ENCODE data around the gene ZMAT3.

The ZMAT3 gene

GRCh38 chr3:179067839-179068238 lies 3.8 kb downstream of the ZMAT3 start (continued):
- TF ChIP-seq CTCF (tag by site-specific recombination; IDR thresholded peaks at IDR 0.05) = no peak
- TF ChIP-seq PRDM6 (tag by site-specific recombination; IDR thresholded peaks at IDR 0.05) = 0 out of 2 replicates have a peak, but pooled peaks have one; percentile 10
- TF ChIP-seq ZNF324 (tag by site-specific recombination; IDR thresholded peaks at IDR 0.05) = 0 out of 2 replicates have a peak, but pooled peaks have one; percentile 11
- 0 out of 2 replicates have a peak, but pooled peaks have one; percentile 54 for TF ChIP-seq IKZF3 (tag by site-specific recombination; IDR thresholded peaks at IDR 0.05)
- TF ChIP-seq ZBTB44 (tag by site-specific recombination; IDR thresholded peaks at IDR 0.05) = 0 out of 2 replicates have a peak, but pooled peaks have one; percentile 25
- TF ChIP-seq ZNF341 (tag by site-specific recombination; IDR thresholded peaks at IDR 0.05; ENCODE audit: low read depth) = peak; percentile 56
- no peak for TF ChIP-seq ZNF175 (tag by site-specific recombination; IDR thresholded peaks at IDR 0.05)
- no peak for TF ChIP-seq ZNF561 (tag by site-specific recombination; IDR thresholded peaks at IDR 0.05; ENCODE audit: borderline replicate concordance)

GRCh38 chr3:179067291-179067690 lies 4.3 kb downstream of the ZMAT3 start:
- ChIA-PET CTCF (interaction anchor here (1.2 to 2.5 kb wide), 2 partner anchors 51 to 249 kb away, joined by 3 to 7 read pairs; no protein-coding TSS in a partner anchor), POLR2A (no interaction called here)
- no peaks in the 10 kb centered on the region for H3K9me3 ChIP-seq (ENCODE audit: control insufficient read depth, insufficient read depth, low read depth, low read length)
- peaks cover 6 to 32% of the 10 kb centered on the region in 2 experiments for H3K36me3 ChIP-seq (ENCODE audit: control insufficient read depth in 2 of 2, insufficient read depth in 1 of 2, low read length in 2 of 2)
- H3K4me3 ChIP-seq (ENCODE audit: low read depth, low read length) = no peak overlapping the region
- TF ChIP-seq ZNF629 (tag by site-specific recombination; IDR thresholded peaks at IDR 0.05) = no peak
- H3K27ac ChIP-seq (ENCODE audit: extremely low read depth, low read depth, low read length) = no peak overlapping the region
- H3K4me1 ChIP-seq (ENCODE audit: control insufficient read depth, insufficient read depth, low read length) = peaks cover 10% of the 10 kb centered on the region

GRCh38 chr3:179063945-179064560 lies 7.6 kb downstream of the ZMAT3 start:
- no peak overlapping the region for H3K27ac ChIP-seq (ENCODE audit: extremely low read depth, low read depth, low read length)
- CTCF ChIA-PET = interaction anchor here (1.1 kb wide), 1 partner anchor 37 kb away, joined by 3 read pairs; no protein-coding TSS in a partner anchor
- H3K9me3 ChIP-seq (ENCODE audit: control insufficient read depth, insufficient read depth, low read depth, low read length) = no peaks in the 10 kb centered on the region
- POLR2A ChIA-PET = interaction anchor here (0.6 kb wide), 1 partner anchor 9 kb away, joined by 3 read pairs; no protein-coding TSS in a partner anchor
- H3K4me3 ChIP-seq (ENCODE audit: low read depth, low read length) = no peak overlapping the region
- H3K4me1 ChIP-seq (ENCODE audit: control insufficient read depth, insufficient read depth, low read length) = peaks cover 7% of the 10 kb centered on the region
- peaks cover 6 to 43% of the 10 kb centered on the region in 2 experiments for H3K36me3 ChIP-seq (ENCODE audit: control insufficient read depth in 2 of 2, insufficient read depth in 1 of 2, low read length in 2 of 2)
- no peak for TF ChIP-seq ZNF654 (tag by site-specific recombination; IDR thresholded peaks at IDR 0.05; ENCODE audit: low read depth)
- TF ChIP-seq PRDM6 (tag by site-specific recombination; IDR thresholded peaks at IDR 0.05) = peak; percentile 85
- peak; percentile 97 for TF ChIP-seq ZNF664 (tag by site-specific recombination; IDR thresholded peaks at IDR 0.05)
- TF ChIP-seq ZBTB6 (tag by site-specific recombination; IDR thresholded peaks at IDR 0.05) = peak; percentile 54; the same call in 1 of the 2 replicates
- TF ChIP-seq ZNF18 (tag by site-specific recombination; IDR thresholded peaks at IDR 0.05) = peak; percentile 60; the same call in 1 of the 2 replicates
- TF ChIP-seq KLF10 (tag by site-specific recombination; IDR thresholded peaks at IDR 0.05) = 0 out of 2 replicates have a peak, but pooled peaks have one; percentile 21
- peak; percentile 77; the same call in 1 of the 2 replicates for TF ChIP-seq ZNF843 (tag by site-specific recombination; IDR thresholded peaks at IDR 0.05)
- 0 out of 2 replicates have a peak, but pooled peaks have one; percentile 13 for TF ChIP-seq ZNF394 (tag by site-specific recombination; IDR thresholded peaks at IDR 0.05; ENCODE audit: borderline replicate concordance)
- TF ChIP-seq ZNF354C (tag by site-specific recombination; IDR thresholded peaks at IDR 0.05; ENCODE audit: borderline replicate concordance, low read depth) = no peak
- no peak for TF ChIP-seq ZNF658 (tag by site-specific recombination; IDR thresholded peaks at IDR 0.05)
- peak; percentile 39; the same call in 1 of the 2 replicates for TF ChIP-seq ZNF10 (tag by site-specific recombination; IDR thresholded peaks at IDR 0.05)
- no peak for TF ChIP-seq ZNF223 (tag by site-specific recombination; IDR thresholded peaks at IDR 0.05)

All from HEK293 (cell line).